ENCODE measurements around the gene COG1. TPM values are rescaled to one million over a fixed set of nuclear protein-coding genes. Genes with fewer than 3 reads are reported as not detected.
"Not testable (repeated sequence)": the region's sequence is repeated elsewhere in the genome, so short reads cannot be mapped to it uniquely, and the experiment has no call there.

Gene COG1
- total RNA-seq, result 50.6 TPM

- peak; percentile 83 for DNase-seq (ENCODE audit: low spot score)
Observed at GRCh38 chr17:73192894-73193701, at the start of gene COG1. COG1 (plus strand) TSS chr17:73193055; CDS start chr17:73193070, 15 bp downstream.

DNA sequence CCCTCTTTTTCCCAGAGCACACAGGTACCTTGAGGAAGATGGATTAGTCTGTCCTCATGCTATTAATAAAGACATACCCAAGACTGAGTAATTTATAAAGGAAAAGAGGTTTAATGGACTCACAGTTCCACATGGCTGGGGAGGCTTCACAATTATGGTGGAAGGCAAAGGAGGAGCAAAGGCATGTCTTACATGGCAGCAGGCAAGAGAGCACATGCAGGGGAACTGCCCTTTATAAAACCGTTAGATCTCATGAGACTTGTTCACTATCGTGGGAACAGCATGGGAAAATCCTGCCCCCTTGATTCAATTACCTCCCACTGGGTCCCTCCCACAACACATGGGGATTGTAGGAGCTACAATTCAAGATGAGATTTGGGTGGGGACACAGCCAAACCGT is 48.6 kb upstream of the COG1 start:
- not testable (repeated sequence) for DNase-seq (ENCODE audit: low spot score)

DNA sequence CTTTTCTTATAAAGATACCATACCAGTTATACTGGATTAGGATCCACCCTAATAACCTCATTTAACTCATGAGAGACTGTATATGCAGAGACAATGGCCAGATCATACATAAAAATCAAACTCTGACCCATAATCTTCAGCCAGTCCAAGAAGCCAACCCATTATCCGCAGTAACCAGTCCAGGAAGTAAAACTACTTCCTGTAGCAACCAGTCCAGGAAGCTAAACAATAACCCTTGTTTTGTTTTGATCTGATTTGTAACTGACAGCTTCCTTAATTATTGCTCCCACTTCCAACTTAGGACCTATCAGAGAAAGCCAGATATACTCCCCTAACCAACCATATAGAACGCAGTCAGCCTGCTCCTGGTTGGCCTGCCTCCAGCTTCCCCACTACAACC is 47.2 kb upstream of the COG1 start:
- no peak for DNase-seq (ENCODE audit: low spot score)

DNA sequence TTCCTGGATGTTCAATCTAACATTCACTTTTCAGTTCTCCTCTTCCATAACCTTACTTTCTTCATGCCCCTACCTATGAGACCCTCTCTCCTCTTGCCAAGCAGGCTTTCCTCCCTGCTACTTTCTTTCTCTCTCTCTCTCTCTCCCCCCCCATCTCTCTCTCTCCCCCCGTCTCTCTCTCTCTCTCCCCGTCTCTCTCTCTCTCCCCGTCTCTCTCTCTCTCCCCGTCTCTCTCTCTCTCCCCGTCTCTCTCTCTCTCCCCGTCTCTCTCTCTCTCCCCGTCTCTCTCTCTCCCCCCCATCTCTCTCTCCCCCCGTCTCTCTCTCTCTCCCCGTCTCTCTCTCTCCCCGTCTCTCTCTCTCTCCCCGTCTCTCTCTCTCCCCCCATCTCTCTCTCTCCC is 45.1 kb upstream of the COG1 start:
- DNase-seq (ENCODE audit: low spot score), result not testable (repeated sequence)

- DNase-seq (ENCODE audit: low spot score), result no peak
Observed at GRCh38 chr17:73148540-73149334, 44.1 kb upstream of the COG1 start.

GRCh38 chr17:73150622-73151300 is 42.1 kb upstream of the COG1 start:
- not testable (repeated sequence) for DNase-seq (ENCODE audit: low spot score)

DNA sequence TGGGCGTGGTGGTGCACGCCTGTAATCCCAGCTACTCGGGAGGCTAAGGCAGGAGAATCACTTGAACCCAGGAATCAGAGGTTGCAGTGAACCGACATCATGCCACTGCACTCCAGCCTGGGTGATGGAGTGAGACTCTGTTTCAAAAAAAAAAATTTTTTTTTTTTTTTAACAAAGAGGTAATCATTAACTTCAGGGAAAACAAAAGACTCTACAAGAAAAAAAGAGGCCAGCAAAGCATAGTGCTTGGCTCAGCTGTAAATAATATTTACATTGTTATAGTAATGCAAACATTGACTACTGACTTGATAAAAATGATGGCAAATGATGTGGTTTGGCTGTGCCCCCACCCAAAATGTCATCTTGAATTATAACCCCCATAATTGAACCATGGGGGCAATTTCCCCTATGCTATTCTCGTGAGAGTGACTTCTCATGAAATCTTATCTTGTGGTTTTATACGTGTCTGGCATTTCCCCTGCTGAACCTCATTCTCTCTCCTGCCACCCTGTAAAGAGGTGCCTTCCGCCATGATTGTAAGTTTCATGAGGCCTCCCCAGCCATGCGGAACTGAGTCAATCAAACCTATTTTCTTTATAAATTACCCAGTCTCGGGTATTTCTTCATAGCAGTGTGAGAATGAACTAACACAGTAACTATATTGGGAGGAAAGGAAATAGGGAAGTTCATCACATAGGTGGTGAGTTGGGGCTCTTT is 40.8 kb upstream of the COG1 start:
- DNase-seq (ENCODE audit: low spot score), result no peak

- DNase-seq (ENCODE audit: low spot score), result no peak
Observed at GRCh38 chr17:73155410-73156165, 37.3 kb upstream of the COG1 start.

GRCh38 chr17:73156166-73156840 is 36.6 kb upstream of the COG1 start:
- DNase-seq (ENCODE audit: low spot score), result peak; percentile 71

- no peak for DNase-seq (ENCODE audit: low spot score)
Observed at GRCh38 chr17:73156887-73157520, 35.9 kb upstream of the COG1 start.

DNA sequence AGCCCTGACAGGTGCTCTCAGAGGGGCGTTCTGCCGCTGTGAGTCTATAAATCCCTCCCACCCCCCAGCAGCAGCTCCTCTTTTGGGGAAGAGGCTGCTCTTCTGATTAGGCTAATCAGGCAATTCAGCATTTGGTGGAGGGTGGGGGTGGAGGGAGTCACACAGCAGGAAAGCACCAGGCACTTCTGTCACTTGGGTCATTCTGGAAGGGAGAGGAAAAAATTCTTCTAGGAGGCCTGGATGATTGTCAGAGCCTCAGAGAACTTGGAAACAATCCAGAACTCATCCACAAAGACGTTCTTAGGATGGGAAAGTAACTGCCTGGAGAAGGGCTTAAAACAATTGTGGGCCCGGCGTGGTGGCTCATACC is 35.3 kb upstream of the COG1 start:
- no peak for DNase-seq (ENCODE audit: low spot score)

DNA sequence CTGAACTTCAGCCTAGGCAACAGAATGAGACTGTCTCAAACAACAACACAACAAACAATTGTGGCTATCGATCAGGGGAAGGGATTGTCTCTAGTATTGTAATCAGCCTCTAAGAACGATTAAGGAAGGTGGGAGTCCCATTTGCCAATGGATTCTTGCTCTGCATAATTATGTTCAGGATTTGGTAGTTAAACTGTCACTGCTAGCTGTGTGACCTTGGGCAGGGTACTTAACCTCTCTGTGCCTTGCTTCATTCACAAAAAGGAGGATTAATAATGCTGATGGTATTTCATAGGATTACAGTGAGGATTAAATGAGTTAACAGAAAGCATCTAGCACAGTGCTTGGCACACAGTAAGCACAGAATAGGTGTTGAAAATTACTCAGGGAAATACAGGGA is 34.7 kb upstream of the COG1 start:
- DNase-seq (ENCODE audit: low spot score), result no peak

DNA sequence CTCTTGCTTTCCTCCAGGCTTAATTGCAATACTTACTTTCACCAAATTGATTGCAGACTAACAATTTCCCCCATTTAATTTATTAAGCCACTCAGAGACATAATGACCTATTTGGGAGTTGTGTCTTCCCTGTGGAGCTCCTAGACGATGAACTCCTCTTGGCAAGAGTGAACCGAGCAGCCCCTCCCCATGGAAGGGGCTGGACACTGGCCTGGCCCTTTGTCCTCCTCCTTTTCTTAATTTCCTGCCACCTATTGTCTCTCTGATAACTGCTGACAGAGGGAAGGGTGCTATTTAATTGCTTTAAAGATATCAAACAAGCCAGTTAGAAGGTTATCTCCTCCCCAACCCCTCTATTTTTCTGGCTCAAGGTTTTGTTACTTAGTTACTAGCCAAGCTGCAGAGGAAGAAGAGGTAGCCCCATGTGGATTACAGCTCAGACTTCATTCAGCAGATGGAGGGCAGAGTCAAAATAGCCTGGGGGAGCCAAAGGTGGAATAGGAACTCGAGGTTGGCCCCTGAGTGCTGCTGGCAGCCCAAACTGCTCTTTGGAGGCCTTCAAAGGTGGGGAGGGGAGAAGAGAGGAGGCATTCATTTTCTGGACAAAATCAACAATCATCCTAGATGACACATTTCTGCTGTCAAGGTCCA is 31.8 kb upstream of the COG1 start:
- no peak for DNase-seq (ENCODE audit: low spot score)

GRCh38 chr17:73163043-73163442 is 29.8 kb upstream of the COG1 start:
- DNase-seq (ENCODE audit: low spot score), result no peak

GRCh38 chr17:73165616-73166404 is 27.0 kb upstream of the COG1 start:
- no peak for DNase-seq (ENCODE audit: low spot score)

DNA sequence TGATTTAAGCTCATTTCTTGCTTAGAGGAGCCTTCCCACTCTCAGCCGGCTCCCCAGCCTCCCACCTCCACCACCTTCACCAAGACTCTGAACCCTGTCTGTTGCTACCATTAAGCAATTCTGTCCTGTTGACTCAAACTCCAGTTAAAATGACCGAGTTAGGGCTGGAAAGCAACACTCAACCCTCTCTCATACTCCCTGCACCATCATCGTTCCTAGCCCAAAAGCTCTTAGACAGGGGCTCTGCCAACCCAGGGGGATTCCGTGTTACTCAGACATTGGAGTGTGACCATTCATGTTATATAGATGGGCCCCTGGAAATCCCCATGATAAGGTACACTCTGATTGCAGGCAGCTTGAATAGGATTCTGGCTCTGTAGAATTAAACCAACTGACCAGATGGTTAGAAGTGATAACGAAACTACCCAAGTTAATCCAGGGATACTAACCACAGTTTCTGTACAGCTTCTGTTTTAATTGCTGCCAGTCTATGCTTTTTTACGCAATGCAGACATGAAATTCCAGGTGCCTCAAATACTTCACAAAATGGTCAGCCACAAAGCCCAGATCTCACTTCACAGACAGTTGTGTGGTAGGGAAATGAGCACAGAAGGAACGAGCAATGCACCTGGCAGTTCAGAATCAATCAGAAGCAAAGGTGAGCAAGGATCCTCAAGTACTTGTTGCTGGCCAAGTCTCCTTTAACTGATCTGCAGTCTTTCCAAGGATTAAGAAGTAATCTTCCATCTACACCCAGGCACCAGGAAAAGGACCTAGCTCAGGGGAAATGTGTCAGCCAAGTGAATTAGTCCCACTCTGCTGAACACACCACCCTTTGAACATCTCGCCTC is 25.9 kb upstream of the COG1 start:
- DNase-seq (ENCODE audit: low spot score), result no peak

- no peak for DNase-seq (ENCODE audit: low spot score)
Observed at GRCh38 chr17:73168667-73169066, 24.2 kb upstream of the COG1 start.

DNA sequence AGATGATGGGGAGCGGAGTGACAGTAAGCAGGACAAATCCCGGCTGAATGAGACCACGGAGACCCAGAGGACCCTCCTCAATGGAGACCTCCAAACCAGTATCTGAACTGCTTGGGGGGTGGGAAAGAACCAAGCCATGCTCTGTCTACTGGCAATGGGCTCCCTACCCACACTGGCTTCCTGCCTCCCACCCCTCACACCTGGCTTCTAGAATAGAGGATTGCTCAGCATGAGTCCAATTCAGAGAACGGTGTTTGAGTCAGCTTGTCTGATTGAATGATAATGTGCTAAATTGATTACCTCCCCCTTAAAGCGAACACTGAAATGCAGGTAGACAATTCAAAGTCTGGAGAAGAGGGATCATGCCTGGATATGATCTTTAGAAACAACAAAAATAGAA is 22.5 kb upstream of the COG1 start:
- DNase-seq (ENCODE audit: low spot score), result no peak
